ENCODE data around the gene CLCN5.

CLCN5 gene

GRCh38 chrX:49884290-49884862 lies 38.0 kb upstream of the CLCN5 start:
- DNase-seq (ENCODE audit: insufficient read length, low spot score) (peak; percentile 17), FAIRE-seq (peak; percentile 91)
- TF ChIP-seq SPI1 (IDR thresholded peaks at IDR 0.05; ENCODE audit: low read depth, low read length) (no peak), POLR2AphosphoS5 (IDR thresholded peaks at IDR 0.05; ENCODE audit: low read depth, low read length) (no peak), PAX5 (IDR thresholded peaks at IDR 0.05; ENCODE audit: insufficient read depth, low read length, severe bottlenecking) (no peak), TAF1 (IDR thresholded peaks at IDR 0.05; ENCODE audit: low read depth, low read length) (no peak), POLR2A (IDR thresholded peaks at IDR 0.05; ENCODE audit: low read depth, low read length) (no peak), POU2F2 (IDR thresholded peaks at IDR 0.05; ENCODE audit: low read depth, low read length) (no peak)

DNA sequence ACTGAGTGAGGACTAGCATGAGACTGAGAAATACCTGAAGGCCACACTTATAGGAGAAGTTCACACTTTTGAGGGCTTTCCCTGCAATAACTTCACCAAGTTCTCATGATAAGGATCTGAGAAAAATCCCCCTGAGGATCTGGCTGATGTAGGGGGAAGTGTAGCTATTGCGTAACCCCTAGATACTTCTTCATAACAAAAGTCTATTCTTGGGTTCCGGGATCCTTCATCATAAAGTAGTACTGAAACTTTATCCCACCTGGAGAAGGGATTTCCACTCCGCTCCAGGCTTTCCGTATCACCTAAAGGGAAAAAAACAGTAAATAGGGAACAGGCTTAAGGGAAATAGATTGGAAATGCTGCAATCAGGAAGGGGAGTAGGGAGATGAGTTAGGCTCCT lies 29.9 kb upstream of the CLCN5 start:
- DNase-seq (ENCODE audit: insufficient read length, low spot score) (no peak), FAIRE-seq (no peak)
- TF ChIP-seq POU2F2 (IDR thresholded peaks at IDR 0.05; ENCODE audit: low read depth, low read length) (no peak), PAX5 (IDR thresholded peaks at IDR 0.05; ENCODE audit: insufficient read depth, low read length, severe bottlenecking) (no peak), SPI1 (IDR thresholded peaks at IDR 0.05; ENCODE audit: low read depth, low read length) (no peak), TAF1 (IDR thresholded peaks at IDR 0.05; ENCODE audit: low read depth, low read length) (no peak), POLR2AphosphoS5 (IDR thresholded peaks at IDR 0.05; ENCODE audit: low read depth, low read length) (no peak), POLR2A (IDR thresholded peaks at IDR 0.05; ENCODE audit: low read depth, low read length) (no peak)

DNA sequence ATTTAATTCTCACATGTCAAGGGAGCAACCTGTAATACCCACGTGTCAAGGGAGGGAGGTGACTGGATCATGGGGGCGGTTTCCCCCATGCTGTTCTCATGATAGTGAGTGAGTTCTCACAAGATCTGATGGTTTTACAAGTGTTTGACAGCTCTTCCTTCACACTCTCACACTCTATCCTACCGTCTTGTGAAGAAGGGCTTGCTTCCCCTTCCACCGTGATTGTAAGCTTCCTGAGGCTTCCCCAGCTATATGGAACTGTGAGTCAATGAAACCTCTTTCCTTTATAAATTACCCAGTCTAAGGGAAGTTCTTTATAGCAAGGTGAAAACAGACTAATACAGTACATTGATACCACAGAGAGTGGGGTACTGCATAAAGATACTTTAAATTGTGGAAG lies 25.4 kb upstream of the CLCN5 start:
- FAIRE-seq (no peak), DNase-seq (ENCODE audit: insufficient read length, low spot score) (no peak)
- TF ChIP-seq PAX5 (IDR thresholded peaks at IDR 0.05; ENCODE audit: insufficient read depth, low read length, severe bottlenecking) (no peak), POLR2A (IDR thresholded peaks at IDR 0.05; ENCODE audit: low read depth, low read length) (no peak), POU2F2 (IDR thresholded peaks at IDR 0.05; ENCODE audit: low read depth, low read length) (no peak), TAF1 (IDR thresholded peaks at IDR 0.05; ENCODE audit: low read depth, low read length) (no peak), POLR2AphosphoS5 (IDR thresholded peaks at IDR 0.05; ENCODE audit: low read depth, low read length) (no peak), SPI1 (IDR thresholded peaks at IDR 0.05; ENCODE audit: low read depth, low read length) (no peak)

DNA sequence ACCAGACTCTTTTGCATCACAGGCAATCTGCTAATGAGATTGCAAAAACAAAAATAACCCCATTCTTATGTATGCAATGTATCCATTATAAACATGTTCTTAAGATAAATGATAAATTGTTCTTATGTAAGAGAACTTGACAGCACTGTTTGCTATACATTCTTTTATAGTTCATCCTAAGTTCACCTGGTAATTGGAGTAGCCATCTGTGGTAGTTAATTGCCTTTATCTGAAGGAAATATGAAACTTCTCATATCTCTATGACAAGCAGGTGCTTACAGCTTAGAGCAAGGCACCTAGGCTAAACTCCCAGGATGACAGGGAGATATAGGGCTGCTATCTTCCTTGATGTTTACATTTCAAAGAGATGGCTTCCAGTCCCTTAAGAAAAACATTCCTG lies 21.3 kb upstream of the CLCN5 start:
- no peak for FAIRE-seq
- no peak for DNase-seq (ENCODE audit: insufficient read length, low spot score)
- TF ChIP-seq POU2F2 (IDR thresholded peaks at IDR 0.05; ENCODE audit: low read depth, low read length) (no peak), POLR2A (IDR thresholded peaks at IDR 0.05; ENCODE audit: low read depth, low read length) (no peak)

GRCh38 chrX:49910344-49910743 lies 12.1 kb upstream of the CLCN5 start:
- TF ChIP-seq POLR2AphosphoS5 (IDR thresholded peaks at IDR 0.05; ENCODE audit: low read depth, low read length) = no peak
- TF ChIP-seq PAX5 (IDR thresholded peaks at IDR 0.05; ENCODE audit: insufficient read depth, low read length, severe bottlenecking) = no peak
- TF ChIP-seq SPI1 (IDR thresholded peaks at IDR 0.05; ENCODE audit: low read depth, low read length) = peak; percentile 68
- no peak for FAIRE-seq
- no peak for DNase-seq (ENCODE audit: insufficient read length, low spot score)

- DNase-seq (ENCODE audit: insufficient read length, low spot score) (no peak), FAIRE-seq (no peak)
- TF ChIP-seq POLR2A (IDR thresholded peaks at IDR 0.05; ENCODE audit: low read depth, low read length) = no peak
- no peak for TF ChIP-seq POLR2AphosphoS5 (IDR thresholded peaks at IDR 0.05; ENCODE audit: low read depth, low read length)
- TF ChIP-seq SPI1 (IDR thresholded peaks at IDR 0.05; ENCODE audit: low read depth, low read length) = no peak
- no peak for TF ChIP-seq POU2F2 (IDR thresholded peaks at IDR 0.05; ENCODE audit: low read depth, low read length)
- no peak for TF ChIP-seq TAF1 (IDR thresholded peaks at IDR 0.05; ENCODE audit: low read depth, low read length)
- no peak for TF ChIP-seq PAX5 (IDR thresholded peaks at IDR 0.05; ENCODE audit: insufficient read depth, low read length, severe bottlenecking)
Observed at GRCh38 chrX:49912086-49912485, 10.3 kb upstream of the CLCN5 start.

- FAIRE-seq = no peak
- TF ChIP-seq TAF1 (IDR thresholded peaks at IDR 0.05; ENCODE audit: low read depth, low read length) = no peak
- TF ChIP-seq SPI1 (IDR thresholded peaks at IDR 0.05; ENCODE audit: low read depth, low read length) = no peak
- TF ChIP-seq POLR2A (IDR thresholded peaks at IDR 0.05; ENCODE audit: low read depth, low read length) = no peak
- TF ChIP-seq PAX5 (IDR thresholded peaks at IDR 0.05; ENCODE audit: insufficient read depth, low read length, severe bottlenecking) = no peak
- TF ChIP-seq POU2F2 (IDR thresholded peaks at IDR 0.05; ENCODE audit: low read depth, low read length) = no peak
- TF ChIP-seq POLR2AphosphoS5 (IDR thresholded peaks at IDR 0.05; ENCODE audit: low read depth, low read length) = no peak
- DNase-seq (ENCODE audit: insufficient read length, low spot score) = no peak
Observed at GRCh38 chrX:49912861-49913260, 9.5 kb upstream of the CLCN5 start.

- no peak for TF ChIP-seq PAX5 (IDR thresholded peaks at IDR 0.05; ENCODE audit: insufficient read depth, low read length, severe bottlenecking)
- TF ChIP-seq POU2F2 (IDR thresholded peaks at IDR 0.05; ENCODE audit: low read depth, low read length) = no peak
- TF ChIP-seq POLR2AphosphoS5 (IDR thresholded peaks at IDR 0.05; ENCODE audit: low read depth, low read length) = no peak
- no peak for TF ChIP-seq SPI1 (IDR thresholded peaks at IDR 0.05; ENCODE audit: low read depth, low read length)
- TF ChIP-seq POLR2A (IDR thresholded peaks at IDR 0.05; ENCODE audit: low read depth, low read length) = no peak
- no peak for TF ChIP-seq TAF1 (IDR thresholded peaks at IDR 0.05; ENCODE audit: low read depth, low read length)
- DNase-seq (ENCODE audit: insufficient read length, low spot score) (no peak), FAIRE-seq (no peak)
Observed at GRCh38 chrX:49915361-49916222, 6.8 kb upstream of the CLCN5 start.

- peak; percentile 74 for FAIRE-seq
- no peak for TF ChIP-seq TAF1 (IDR thresholded peaks at IDR 0.05; ENCODE audit: low read depth, low read length)
- no peak for TF ChIP-seq POLR2A (IDR thresholded peaks at IDR 0.05; ENCODE audit: low read depth, low read length)
- no peak for TF ChIP-seq POU2F2 (IDR thresholded peaks at IDR 0.05; ENCODE audit: low read depth, low read length)
- TF ChIP-seq SPI1 (IDR thresholded peaks at IDR 0.05; ENCODE audit: low read depth, low read length) = no peak
- TF ChIP-seq POLR2AphosphoS5 (IDR thresholded peaks at IDR 0.05; ENCODE audit: low read depth, low read length) = no peak
- no peak for TF ChIP-seq PAX5 (IDR thresholded peaks at IDR 0.05; ENCODE audit: insufficient read depth, low read length, severe bottlenecking)
- no peak for DNase-seq (ENCODE audit: insufficient read length, low spot score)
Observed at GRCh38 chrX:49919617-49920016, 2.8 kb upstream of the CLCN5 start.
